ENCODE measurements around the gene CACNB1.

The CACNB1 gene

DNA sequence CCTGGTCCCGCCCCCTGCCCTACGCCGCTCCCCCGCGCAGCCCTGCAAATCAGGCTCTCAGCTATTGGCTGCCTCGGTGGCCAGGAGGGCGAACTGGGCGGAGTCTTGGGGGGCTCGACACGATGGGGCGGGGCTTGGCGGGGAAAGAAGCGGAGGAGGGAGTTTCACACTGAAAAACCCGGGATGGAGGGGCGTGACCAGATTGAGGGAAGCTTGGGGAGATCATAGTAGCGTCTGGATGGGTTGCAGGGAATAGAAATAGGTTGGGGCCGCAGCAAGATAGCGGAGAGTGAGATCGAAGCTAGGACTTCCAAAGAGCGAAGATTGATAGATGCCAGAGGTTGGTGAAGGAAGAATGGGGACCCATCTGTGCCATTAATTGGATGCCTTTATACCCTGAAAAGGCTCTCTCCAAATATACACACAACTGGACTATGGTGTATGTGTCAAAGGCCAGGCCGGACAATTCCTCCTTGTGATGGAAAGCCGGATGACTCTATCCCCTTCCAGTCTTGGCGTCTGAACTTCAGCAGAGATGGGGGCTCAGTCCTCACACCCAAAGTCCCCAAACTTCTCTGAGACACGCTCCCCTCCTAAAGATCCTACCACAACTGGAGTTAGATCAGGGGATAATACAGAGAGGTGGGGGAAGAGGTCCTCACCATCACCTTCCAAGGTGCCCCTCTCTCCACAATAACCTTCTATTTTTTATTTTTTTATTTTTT lies 28.7 kb upstream of the CACNB1 start:
- DNase-seq: peak; percentile 29

DNA sequence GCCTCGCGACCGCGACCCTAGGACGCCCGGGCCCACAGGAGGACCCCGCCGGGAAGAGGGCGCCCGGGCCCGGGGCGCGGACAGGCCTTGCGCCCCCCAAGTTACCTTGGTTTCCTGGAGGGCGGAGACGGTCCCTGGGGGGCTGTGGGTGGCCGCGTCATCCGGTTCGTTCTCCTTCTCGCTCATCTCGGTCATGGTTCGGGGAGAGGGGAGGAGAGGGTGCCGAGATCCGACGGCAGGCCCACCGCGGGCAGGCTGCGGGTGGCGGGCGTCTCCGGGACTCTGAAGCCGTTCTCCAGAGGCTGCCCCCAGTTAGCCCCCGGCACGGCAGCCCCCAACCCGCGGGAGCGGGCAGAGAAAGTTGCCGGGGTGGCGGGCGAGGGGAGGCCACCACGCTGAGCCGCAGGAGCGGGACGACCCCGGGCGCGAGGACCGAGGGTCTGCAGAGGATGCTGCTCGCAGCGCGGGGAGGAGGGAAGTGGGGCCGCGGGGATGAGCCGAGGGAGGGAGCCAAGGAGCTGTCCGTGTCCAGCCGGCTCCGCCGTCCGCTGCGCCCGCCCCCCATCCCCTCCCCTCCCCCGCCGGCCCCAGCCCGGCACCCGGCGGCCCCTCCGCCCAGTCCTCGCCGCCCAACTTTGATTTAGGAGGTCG lies 28.0 kb upstream of the CACNB1 start, which contains the start of gene STAC2:
STAC2 (minus strand) TSS at position 638 of the 651 bp plus-strand sequence; CDS start at position 195, 443 bp downstream.
- DNase-seq: no peak

DNA sequence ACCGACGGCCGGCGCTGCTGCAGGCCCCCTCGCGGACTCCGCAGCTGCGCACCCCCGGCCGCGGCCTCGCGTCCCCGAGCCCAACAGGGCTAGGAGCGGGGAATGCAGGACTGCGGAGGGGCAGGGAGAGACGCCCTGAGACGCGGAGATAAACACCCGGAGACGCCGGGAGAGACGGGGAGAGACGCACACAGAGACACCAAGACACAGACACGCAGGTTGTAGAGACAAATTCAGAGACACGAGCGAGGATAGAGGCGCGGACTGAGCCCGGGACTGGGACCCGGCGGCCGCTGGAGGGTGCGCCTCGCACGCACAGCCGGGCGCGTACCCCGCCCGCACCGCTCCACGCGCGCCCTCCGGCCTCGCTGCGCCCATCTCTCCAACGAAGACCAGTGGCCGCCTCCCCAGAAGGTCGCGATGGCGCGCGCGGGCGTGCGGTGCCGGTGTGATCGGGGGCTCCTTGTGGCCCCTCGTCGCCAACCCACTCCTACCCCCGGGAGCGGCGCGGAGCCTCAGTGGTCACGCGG lies 27.4 kb upstream of the CACNB1 start:
- DNase-seq: no peak

DNA sequence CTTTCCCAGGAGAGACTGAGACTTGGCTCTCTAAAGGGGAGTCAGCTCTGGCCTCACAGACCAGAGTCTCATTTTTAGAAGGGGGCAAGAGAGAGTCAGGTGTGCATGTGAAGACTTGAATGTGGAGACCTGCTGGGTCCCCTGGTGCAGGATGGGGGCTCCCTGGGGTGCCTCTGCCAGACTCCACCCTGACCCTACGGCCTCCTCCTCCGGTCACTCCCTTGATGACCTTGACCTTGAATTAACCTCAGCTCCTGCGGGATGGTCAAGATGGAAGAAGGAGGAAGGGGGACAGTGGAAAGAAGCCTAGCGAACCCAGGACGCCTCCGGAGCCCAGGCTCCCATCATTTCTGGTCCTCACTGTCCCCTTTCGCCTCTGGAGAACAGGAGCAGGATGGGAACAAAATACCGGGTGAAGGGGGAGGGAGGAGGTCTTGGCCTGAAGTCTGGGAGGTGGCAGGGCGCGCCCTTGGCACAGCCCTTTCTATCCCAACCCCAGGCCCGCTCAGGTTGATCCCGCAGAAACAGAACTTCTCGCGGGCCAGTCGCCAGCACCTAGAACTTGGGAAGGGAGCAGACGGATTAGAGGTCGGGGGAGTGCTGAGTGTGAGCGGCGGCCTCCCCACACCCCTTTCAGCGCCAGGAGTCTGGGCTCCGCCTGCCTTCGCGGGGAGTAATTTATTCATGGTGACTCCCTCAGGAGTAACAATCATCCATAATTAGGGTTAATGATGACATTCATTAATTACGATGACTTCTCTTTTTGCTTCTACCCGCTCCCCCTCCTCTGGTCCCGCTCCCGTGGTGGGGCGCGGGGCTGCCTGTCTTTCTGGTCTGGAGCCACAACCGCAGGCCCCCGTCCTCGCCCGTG lies 26.7 kb upstream of the CACNB1 start:
- no peak for DNase-seq

DNA sequence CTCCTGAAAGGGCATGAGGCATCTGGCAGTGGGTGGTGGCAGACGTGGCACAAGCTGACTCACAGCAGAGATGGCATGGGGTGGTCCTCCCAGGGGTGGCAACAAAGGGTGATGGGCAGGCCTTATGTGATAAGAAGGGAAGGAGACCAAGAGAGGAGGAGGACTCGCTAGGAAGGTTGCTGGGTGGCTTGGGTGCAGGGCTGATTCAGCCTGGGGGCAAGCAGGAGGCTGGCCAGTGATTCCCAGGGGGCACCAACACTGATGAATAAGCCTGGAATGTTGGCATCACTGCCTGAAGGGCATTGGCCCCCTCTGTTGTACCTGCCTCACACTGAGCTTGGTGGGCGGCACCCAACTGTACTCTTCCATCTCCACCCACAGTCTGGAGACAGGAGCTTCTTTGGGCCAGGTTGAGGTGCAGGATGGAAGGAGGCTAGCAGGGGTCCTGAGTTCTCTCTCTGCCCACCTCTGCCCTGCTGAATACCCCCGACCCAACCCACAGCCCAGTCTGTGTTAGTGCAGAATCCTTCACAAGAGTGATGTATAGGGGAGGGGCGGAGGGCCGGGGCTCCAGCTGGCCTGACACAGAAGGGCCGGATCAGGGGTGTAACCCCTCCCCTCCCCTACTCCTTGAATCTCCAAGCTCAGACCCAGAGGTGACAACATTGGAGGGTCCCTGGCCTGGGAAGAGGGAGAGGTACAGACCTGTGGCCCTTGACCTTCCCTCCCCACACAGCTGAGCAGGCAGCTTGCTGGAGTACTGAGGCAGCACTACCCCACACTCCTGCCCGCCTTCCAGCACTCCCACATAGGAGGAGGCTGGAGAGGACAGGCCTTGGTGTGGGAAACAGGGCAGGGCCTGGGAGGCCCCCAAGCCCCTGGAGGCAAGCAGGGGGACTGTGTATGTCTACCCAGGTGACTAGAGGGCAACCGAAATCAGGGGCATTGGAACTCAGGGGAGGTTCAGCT lies 25.7 kb upstream of the CACNB1 start:
- no peak for DNase-seq

DNA sequence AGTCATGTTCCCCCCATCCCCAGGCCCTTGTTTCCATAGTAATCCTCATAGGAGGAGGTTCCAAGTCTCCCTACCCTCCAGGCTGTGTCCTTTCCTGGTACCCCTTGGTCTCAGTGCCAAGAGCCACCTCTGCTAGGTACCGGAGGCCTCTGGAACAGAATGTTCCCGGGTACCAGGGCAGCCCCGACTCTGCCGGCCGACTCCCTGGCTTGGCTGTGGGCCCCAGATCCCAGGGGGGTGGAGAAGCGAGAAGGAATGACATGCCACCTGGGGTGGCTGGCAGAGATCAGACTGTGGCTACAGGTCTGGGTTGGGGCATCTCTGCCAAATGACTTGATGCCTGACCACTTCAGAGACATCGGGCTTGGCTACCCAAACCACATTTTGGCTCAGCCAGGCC lies 24.7 kb upstream of the CACNB1 start:
- no peak for DNase-seq

GRCh38 chr17:39221572-39221971 lies 24.1 kb upstream of the CACNB1 start:
- DNase-seq: no peak

DNA sequence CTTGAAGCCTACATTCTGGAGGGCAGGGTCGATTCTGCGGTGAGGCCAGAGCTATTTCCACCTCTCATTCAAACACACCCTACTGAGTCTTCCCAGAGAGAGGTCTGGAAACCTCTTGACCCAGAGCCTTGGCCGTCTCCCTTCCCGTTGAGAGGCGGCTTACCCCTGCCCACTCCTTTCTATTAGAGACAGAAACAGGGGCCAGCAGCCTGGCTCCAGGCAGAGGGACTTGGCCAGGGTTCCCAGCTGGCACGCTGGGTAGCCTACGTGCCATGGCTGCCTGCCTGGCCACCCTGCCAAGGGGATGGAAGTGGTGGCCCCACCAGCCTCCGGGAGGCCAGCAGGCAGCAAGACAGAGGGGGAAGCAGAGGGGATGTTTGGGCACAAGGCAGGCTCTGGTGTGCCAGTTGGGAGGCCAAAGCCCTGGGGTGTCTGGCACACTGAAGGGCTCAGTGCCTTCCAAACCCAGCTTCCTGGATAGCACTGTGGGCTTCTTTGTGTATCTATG lies 22.2 kb upstream of the CACNB1 start:
- no peak for DNase-seq

GRCh38 chr17:39218906-39219305 lies 21.4 kb upstream of the CACNB1 start:
- DNase-seq: no peak

DNA sequence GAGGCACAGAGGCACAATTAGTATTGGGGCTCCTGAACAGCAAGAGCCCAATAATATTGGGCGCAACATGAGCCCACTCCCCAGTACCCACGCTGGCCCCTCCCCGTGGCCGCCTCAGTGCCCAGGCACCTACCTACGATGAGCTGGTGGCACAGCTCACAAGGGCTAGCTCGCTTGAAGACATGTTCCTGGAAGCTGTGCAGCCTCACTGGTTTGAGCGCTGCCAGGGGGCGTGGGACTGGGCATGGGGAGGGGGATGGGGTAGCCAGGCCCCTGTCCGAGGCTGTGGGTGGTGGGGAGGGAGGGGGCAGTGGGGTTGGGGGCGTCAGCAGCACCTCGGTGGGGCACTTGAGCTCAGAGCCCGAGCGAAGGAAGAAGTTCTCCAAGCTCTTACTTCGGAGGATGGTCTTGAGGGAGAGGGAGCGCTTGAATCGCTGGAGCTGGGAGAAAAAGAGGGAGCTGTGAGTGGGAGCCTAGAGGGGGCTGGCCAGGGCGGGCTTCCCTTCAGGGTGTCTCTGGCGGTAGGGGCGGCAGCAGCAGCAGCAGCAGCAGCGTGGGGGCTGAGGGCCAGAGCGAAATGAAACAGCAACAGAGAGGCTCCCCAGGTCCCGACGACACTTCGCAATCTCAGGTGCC lies 20.4 kb upstream of the CACNB1 start:
- no peak for DNase-seq

DNA sequence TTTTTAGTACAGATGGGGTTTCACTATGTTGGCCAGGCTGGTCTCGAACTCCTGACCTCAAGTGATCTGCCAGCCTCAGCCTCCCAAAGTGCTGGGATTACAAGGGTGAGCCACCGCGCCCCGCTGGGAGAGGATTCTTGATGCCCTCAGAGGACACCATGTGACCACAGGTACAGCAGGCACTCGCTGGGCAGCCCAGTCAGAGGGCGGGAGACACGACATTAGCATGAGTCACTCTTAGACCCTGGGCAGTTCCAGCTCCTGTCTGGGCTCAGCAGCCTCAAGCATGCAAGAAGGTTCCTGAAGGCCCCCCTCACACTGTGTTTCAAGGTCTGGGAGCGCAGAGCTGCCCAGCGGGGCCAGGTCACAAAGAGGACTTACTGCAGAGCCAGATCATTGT lies 16.4 kb upstream of the CACNB1 start:
- no peak for DNase-seq

- no peak for DNase-seq
Measured at GRCh38 chr17:39212841-39213480, 15.5 kb upstream of the CACNB1 start.

GRCh38 chr17:39212195-39212810 lies 14.8 kb upstream of the CACNB1 start:
- no peak for DNase-seq

GRCh38 chr17:39210093-39210434 lies 12.6 kb upstream of the CACNB1 start:
- DNase-seq: no peak

GRCh38 chr17:39209317-39210092 lies 12.0 kb upstream of the CACNB1 start:
- DNase-seq: peak; percentile 62

GRCh38 chr17:39208893-39209292 lies 11.4 kb upstream of the CACNB1 start:
- no peak for DNase-seq

DNA sequence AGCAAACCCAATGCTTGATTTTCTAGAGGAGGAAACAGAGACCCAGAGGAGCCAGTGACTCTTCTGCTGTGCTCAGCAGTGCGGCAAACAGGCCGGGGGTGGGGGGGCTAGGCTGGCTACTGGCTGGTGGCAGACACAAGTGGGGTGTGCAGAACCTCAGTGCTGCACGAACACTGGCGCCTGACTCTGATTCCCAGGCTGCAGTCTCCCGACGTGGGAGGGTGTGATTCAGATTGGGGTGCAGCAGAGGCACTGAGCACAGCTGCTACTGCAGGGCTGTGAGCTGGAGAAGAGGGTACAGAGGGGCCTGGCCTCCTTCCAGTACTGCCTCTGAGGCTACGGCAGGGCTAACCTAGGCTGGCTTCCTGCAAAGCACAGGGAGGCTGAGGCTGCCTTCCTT lies 10.7 kb upstream of the CACNB1 start:
- no peak for DNase-seq

- DNase-seq: no peak
Measured at GRCh38 chr17:39205112-39205526, 7.7 kb upstream of the CACNB1 start.

DNA sequence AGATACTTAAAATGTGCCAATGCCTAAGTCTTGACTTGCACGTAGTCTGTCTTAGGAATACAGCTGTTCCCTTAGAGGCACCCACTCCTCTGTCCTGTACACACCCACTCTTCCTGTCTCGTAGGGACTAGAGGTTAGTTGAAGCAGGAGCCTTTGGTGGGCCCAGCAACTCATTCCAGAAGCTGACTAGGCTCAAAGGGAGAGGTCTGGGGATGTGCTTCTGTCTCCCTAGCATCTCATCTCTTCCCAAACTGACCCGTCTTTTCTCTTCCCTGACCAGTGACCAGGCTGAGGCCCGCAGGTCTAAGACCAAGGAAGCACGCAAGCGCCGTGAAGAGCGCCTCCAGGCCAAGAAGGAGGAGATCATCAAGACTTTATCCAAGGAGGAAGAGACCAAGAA lies 6.8 kb upstream of the CACNB1 start:
- DNase-seq: no peak
